Loucy (cell line): ENCODE data around the gene CLCN5.

Experiments used
- CTCF ChIP-seq: fragments of 200-600 bp; sonication (generic); conservative IDR thresholded peaks from 2 replicates; pipeline ENCODE4 v1.5.1; 2014; ENCODE audit warnings: mild to moderate bottlenecking, antibody characterized with exemption, low read length
- EZH2phosphoT487 ChIP-seq: fragments of 200-600 bp; IDR thresholded peaks from 2 replicates; pipeline ENCODE4 v1.6.1; 2018; ENCODE audit warnings: antibody characterized with exemption, mild to moderate bottlenecking, moderate library complexity, borderline replicate concordance

- TF ChIP-seq EZH2phosphoT487 (no peak), CTCF (no peak)
Measured at GRCh38 chrX:49932791-49933190, 10.4 kb downstream of the CLCN5 start.
